Neural cell (in vitro differentiated cells): Measurements from ENCODE around the gene SLAIN2. TPM values are rescaled to one million over a fixed set of nuclear protein-coding genes. Genes with fewer than 3 reads are reported as not detected.
"Not testable (repeated sequence)": the region's sequence is repeated elsewhere in the genome, so short reads cannot be mapped to it uniquely, and the experiment has no call there.

Experiments used
- H2AFZ ChIP-seq: fragments of 200-600, 300-800 bp; sonication (generic), shearing (Covaris generic); 2 replicates; pipeline ENCODE4 v1.6.0; 2014; ENCODE audit warnings: low read depth, mild to moderate bottlenecking, antibody characterized with exemption, low read length, moderate library complexity
- H3F3A ChIP-seq: fragments of 200-600 bp; shearing (Covaris generic); 2 replicates; pipeline ENCODE4 v1.6.1; 2016; ENCODE audit warnings: mild to moderate bottlenecking, moderate library complexity, mixed read lengths, antibody characterized with exemption, low read length; ENCODE audit not compliant: insufficient read depth, poor library complexity, severe bottlenecking
- H3K27ac ChIP-seq: fragments of 200-600, 300-800 bp; sonication (generic), shearing (Covaris generic); 2 replicates; pipeline ENCODE4 v1.5.1; 2014; ENCODE audit warnings: mild to moderate bottlenecking, low read length, moderate library complexity
- H3K27me3 ChIP-seq: fragments of 300-800, 200-600 bp; sonication (generic), shearing (Covaris generic); 2 replicates; pipeline ENCODE4 v1.6.0; 2014; ENCODE audit warnings: mild to moderate bottlenecking, low read depth, low read length, moderate library complexity; ENCODE audit not compliant: insufficient read depth
- H3K36me3 ChIP-seq: fragments of 300-800, 200-600 bp; sonication (generic), shearing (Covaris generic); 2 replicates; pipeline ENCODE4 v1.5.1; 2014; ENCODE audit warnings: mild to moderate bottlenecking, antibody characterized with exemption, low read length, moderate library complexity; ENCODE audit not compliant: insufficient read depth
- H3K4me2 ChIP-seq: fragments of 300-800, 200-600 bp; sonication (generic), shearing (Covaris generic); 2 replicates; pipeline ENCODE4 v1.6.0; 2014; ENCODE audit warnings: mild to moderate bottlenecking, low read length
- H3K4me3 ChIP-seq: fragments of 300-800, 200-600 bp; sonication (generic), shearing (Covaris generic); 2 replicates; pipeline ENCODE4 v1.5.1; 2014; ENCODE audit warnings: mild to moderate bottlenecking, low read length, moderate library complexity
- H3K79me2 ChIP-seq: fragments of 200-600 bp; shearing (Covaris generic); replicated peaks from 2 replicates; pipeline ENCODE4 v1.6.0; 2014; ENCODE audit warnings: mild to moderate bottlenecking, low read length, moderate library complexity; ENCODE audit not compliant: insufficient read depth
- H3K9ac ChIP-seq: fragments of 300-800, 200-600 bp; sonication (generic), shearing (Covaris generic); 2 replicates; pipeline ENCODE4 v1.6.1; 2016; ENCODE audit warnings: mild to moderate bottlenecking, low read length, mixed read lengths
- H3K9me2 ChIP-seq: fragments of 200-600 bp; shearing (Covaris generic); 2 replicates; pipeline ENCODE4 v1.6.1; 2016; ENCODE audit warnings: mild to moderate bottlenecking, low read length, mixed read lengths; ENCODE audit not compliant: insufficient read depth
- H3K9me3 ChIP-seq: fragments of 200-600, 300-800 bp; sonication (generic), shearing (Covaris generic); 2 replicates; pipeline ENCODE4 v1.6.1; 2016; ENCODE audit warnings: mild to moderate bottlenecking, mixed run types, low read length, moderate library complexity, mixed read lengths
- H4K20me1 ChIP-seq: fragments of 200-600 bp; shearing (Covaris generic); 2 replicates; pipeline ENCODE4 v1.6.1; 2016; ENCODE audit warnings: mild to moderate bottlenecking, mixed run types; ENCODE audit not compliant: insufficient read depth
- CTCF ChIP-seq: fragments of 450-650 bp; IDR thresholded peaks from 2 replicates; pipeline ENCODE4 v1.5.1; 2014; ENCODE audit warnings: antibody characterized with exemption, mild to moderate bottlenecking, moderate library complexity; ENCODE audit not compliant: poor library complexity, severe bottlenecking
- EP300 ChIP-seq: fragments of 450-650 bp; conservative IDR thresholded peaks from 2 replicates; pipeline ENCODE4 v1.6.1; 2014; ENCODE audit warnings: antibody characterized with exemption, mild to moderate bottlenecking, moderate library complexity; ENCODE audit not compliant: poor library complexity, severe bottlenecking
- EZH2 ChIP-seq: fragments of 200-600, 300-800 bp; shearing (Covaris generic), sonication (generic); IDR thresholded peaks from 2 replicates; pipeline ENCODE4 v1.6.1; 2014; ENCODE audit warnings: antibody characterized with exemption, low read length, borderline replicate concordance, mild to moderate bottlenecking; ENCODE audit not compliant: insufficient read depth, poor library complexity, severe bottlenecking
- MXI1 ChIP-seq: fragments of 450-650 bp; conservative IDR thresholded peaks from 2 replicates; pipeline ENCODE4 v1.6.1; 2014; ENCODE audit warnings: antibody characterized with exemption, mild to moderate bottlenecking; ENCODE audit not compliant: poor library complexity, severe bottlenecking
- POLR2AphosphoS5 ChIP-seq: IDR thresholded peaks from 2 replicates; pipeline ENCODE4 v1.6.1; 2012
- RAD21 ChIP-seq: fragments of 450-650 bp; conservative IDR thresholded peaks from 2 replicates; pipeline ENCODE4 v1.6.1; 2014; ENCODE audit warnings: antibody characterized with exemption, mild to moderate bottlenecking, moderate library complexity
- REST ChIP-seq: IDR thresholded peaks from 2 replicates; pipeline ENCODE4 v1.6.1; 2012; ENCODE audit warnings: borderline replicate concordance
- SMC3 ChIP-seq: fragments of 450-650 bp; conservative IDR thresholded peaks from 2 replicates; pipeline ENCODE4 v1.6.1; 2014; ENCODE audit warnings: antibody characterized with exemption, mild to moderate bottlenecking, moderate library complexity; ENCODE audit not compliant: poor library complexity
- TAF1 ChIP-seq: IDR thresholded peaks from 2 replicates; pipeline ENCODE4 v1.6.1; 2012; ENCODE audit warnings: low read depth
- polyA minus RNA-seq: library from RNA; depleted of rRNA, polyadenylated mRNA; stranded (reverse); fragments of >200 nt; gene quantifications from 2 replicates; pipeline ENCODE4 v1.2.3, GENCODE V29; 2014
- polyA plus RNA-seq: library from polyadenylated mRNA; depleted of rRNA; stranded (reverse); fragments of >200 nt; gene quantifications from 2 replicates; pipeline ENCODE4 v1.2.3, GENCODE V29; 2014

The SLAIN2 gene
- polyA plus RNA-seq (18.0 and 43.2 TPM in 2 replicates), polyA minus RNA-seq (175 and 199 TPM in 2 replicates)

DNA sequence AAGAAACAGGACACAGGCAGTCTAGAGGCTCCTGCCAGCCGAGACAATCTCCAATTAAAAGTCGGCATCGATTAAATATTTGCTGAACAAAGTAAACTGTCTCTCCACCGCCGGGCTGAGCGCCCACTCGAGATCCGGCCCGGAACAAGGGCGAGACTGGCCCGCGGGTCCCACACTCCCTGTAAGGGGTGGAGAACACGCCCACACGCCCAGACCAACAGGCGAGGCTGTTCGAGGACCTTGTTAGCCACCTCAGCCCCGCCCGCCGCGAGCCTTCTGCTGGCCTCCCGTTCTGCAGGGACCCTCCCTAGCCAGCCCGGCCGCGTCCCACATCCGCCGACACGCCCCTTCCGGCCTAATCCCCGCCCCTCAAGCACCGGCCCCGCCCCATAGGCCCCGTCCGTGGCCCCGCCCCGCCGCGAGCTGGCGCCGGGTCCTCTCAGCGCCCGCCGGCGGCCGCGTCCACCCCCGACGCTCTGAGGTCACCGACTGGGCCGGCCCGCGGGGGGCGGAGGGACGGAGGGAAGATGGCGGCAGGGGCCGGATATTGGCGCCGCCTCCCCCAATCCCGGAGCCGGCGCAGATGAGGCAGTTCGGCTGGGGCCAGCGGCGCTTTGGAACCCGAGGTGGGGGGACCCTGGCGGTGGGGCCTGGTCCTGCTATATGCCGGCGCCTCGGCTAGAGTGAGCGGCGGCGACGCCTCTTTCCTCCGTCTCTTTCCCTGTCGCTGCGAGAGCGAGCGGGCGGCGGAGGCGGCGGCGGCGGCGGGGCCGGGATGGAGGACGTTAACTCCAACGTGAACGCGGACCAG is at the start of gene SLAIN2:
TSS of gene SLAIN2 (plus strand) at position 565 of the 811 bp plus-strand sequence. CDS start at position 776, 211 bp downstream.
- Histone ChIP-seq H3K79me2 (peaks cover 42% of the 10 kb centered on the region), H3K9me2 (no peaks in the 10 kb centered on the region)
- TF ChIP-seq POLR2AphosphoS5 (peak; percentile 80), SMC3 (no peak), EP300 (peak; percentile 61), MXI1 (peak; percentile 30), CTCF (peak; percentile 63), EZH2 (no peak), REST (peak; percentile 79), TAF1 (peak; percentile 76), RAD21 (peak; percentile 30)

GRCh38 chr4:48292218-48292790 is 49.0 kb upstream of the SLAIN2 start:
- H3K36me3 ChIP-seq, H3K9me3 ChIP-seq, H2AFZ ChIP-seq, H3K9ac ChIP-seq, H3K27ac ChIP-seq, H3K4me3 ChIP-seq, H4K20me1 ChIP-seq, H3K79me2 ChIP-seq, H3F3A ChIP-seq, H3K4me2 ChIP-seq, H3K9me2 ChIP-seq, H3K27me3 ChIP-seq: not testable (repeated sequence)

More for the DNA sequence above, at the start of gene SLAIN2:
- Histone ChIP-seq H3K4me3 (peak within 1 kb of the TSS; percentile 87), H3K27ac (peak within 1 kb of the TSS; percentile 95), H2AFZ (peak within 1 kb of the TSS; percentile 81), H3K9ac (peak within 1 kb of the TSS; percentile 94), H3K4me2 (peak within 1 kb of the TSS; percentile 92), H3K36me3 (no peaks in the 10 kb centered on the region), H3K9me3 (no peaks in the 10 kb centered on the region), H4K20me1 (peaks cover 4% of the 10 kb centered on the region), H3F3A (no peaks in the 10 kb centered on the region), H3K27me3 (no peaks in the 10 kb centered on the region)
